Parathyroid adenoma (tissue), 2 donors: ENCODE measurements around the gene TPT1.
"Not testable (repeated sequence)": the region's sequence is repeated elsewhere in the genome, so short reads cannot be mapped to it uniquely, and the experiment has no call there.

ENCODE experiments used
- H2AFZ ChIP-seq: fragments of 300-600 bp; sonication (generic); one replicate; pipeline ENCODE4 v1.7.0; 2017; ENCODE audit warnings: antibody characterized with exemption, mild to moderate bottlenecking
- H3K27ac ChIP-seq: fragments of 300-600 bp; sonication (generic); one replicate; pipeline ENCODE4 v1.7.0; 2017
- H3K27me3 ChIP-seq: fragments of 300-600 bp; sonication (generic); one replicate; pipeline ENCODE4 v1.7.0; 2017; ENCODE audit warnings: low read length; ENCODE audit not compliant: control insufficient read depth, insufficient read depth
- H3K36me3 ChIP-seq: fragments of 300-600 bp; sonication (generic); one replicate; pipeline ENCODE4 v1.7.0; 2017; ENCODE audit warnings: low read length; ENCODE audit not compliant: control insufficient read depth, insufficient read depth
- H3K4me1 ChIP-seq: fragments of 300-600 bp; sonication (generic); one replicate; pipeline ENCODE4 v1.7.0; 2017; ENCODE audit warnings: control low read depth
- H3K4me2 ChIP-seq: fragments of 300-600 bp; sonication (generic); one replicate; pipeline ENCODE4 v1.7.0; 2017; ENCODE audit warnings: low read length
- H3K4me3 ChIP-seq: fragments of 300-600 bp; sonication (generic); one replicate; pipeline ENCODE4 v1.7.0; 2017; ENCODE audit warnings: low read depth, low read length
- H3K79me2 ChIP-seq: fragments of 300-600 bp; sonication (generic); one replicate; pipeline ENCODE4 v1.7.0; 2017; ENCODE audit warnings: control low read depth
- H3K9ac ChIP-seq: fragments of 300-600 bp; sonication (generic); one replicate; pipeline ENCODE4 v1.7.0; 2017; ENCODE audit warnings: mild to moderate bottlenecking
- H3K9me3 ChIP-seq: fragments of 300-600 bp; sonication (generic); one replicate; pipeline ENCODE4 v1.7.0; 2017; ENCODE audit warnings: low read length; ENCODE audit not compliant: control insufficient read depth
- CTCF ChIP-seq: fragments of 300-600 bp; sonication (generic); IDR thresholded peaks from one replicate; pipeline ENCODE4 v1.7.0; 2017; ENCODE audit warnings: antibody characterized with exemption, mild to moderate bottlenecking
- donor health status: primary hyperparathyroidism.

The TPT1 gene

GRCh38 chr13:45303026-45303425, 38.0 kb downstream of the TPT1 start:
- no peaks in the 10 kb centered on the region for H3K79me2 ChIP-seq
- no peak overlapping the region for H3K9ac ChIP-seq
- H3K4me1 ChIP-seq, result no peaks in the 10 kb centered on the region
- no peaks in the 10 kb centered on the region for H3K9me3 ChIP-seq
- H3K4me3 ChIP-seq, result no peak overlapping the region
- TF ChIP-seq CTCF, result no peak
- no peak overlapping the region for H3K4me2 ChIP-seq
- H3K27ac ChIP-seq, result no peak overlapping the region
- no peak overlapping the region for H2AFZ ChIP-seq
- H3K36me3 ChIP-seq, result no peaks in the 10 kb centered on the region
- H3K27me3 ChIP-seq, result no peaks in the 10 kb centered on the region

DNA sequence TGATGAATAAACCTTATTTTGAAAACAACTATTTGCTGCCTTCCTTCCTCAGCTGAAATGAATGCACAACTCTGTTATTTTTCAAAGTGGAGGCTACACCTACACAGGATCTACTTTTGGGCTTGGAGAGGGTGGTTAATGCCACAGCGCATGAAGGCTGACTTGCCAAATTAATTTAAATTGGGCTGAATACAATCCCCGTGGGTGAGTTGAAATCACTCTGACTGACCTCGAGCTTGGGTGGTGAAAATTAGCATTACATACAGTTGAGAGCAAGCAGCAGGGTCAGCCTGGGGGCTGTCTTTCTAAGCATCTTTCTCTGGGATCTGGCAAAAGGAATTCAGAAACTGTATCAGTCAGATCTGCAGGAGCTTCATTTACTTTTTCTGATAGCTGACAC, 38.5 kb downstream of the TPT1 start:
- H3K27ac ChIP-seq, result no peak overlapping the region
- no peaks in the 10 kb centered on the region for H3K79me2 ChIP-seq
- H3K4me1 ChIP-seq, result no peaks in the 10 kb centered on the region
- H3K36me3 ChIP-seq, result no peaks in the 10 kb centered on the region
- no peaks in the 10 kb centered on the region for H3K9me3 ChIP-seq
- no peak for TF ChIP-seq CTCF
- H3K4me3 ChIP-seq, result no peak overlapping the region
- H3K9ac ChIP-seq, result no peak overlapping the region
- H3K4me2 ChIP-seq, result no peak overlapping the region
- no peak overlapping the region for H2AFZ ChIP-seq
- H3K27me3 ChIP-seq, result no peaks in the 10 kb centered on the region

DNA sequence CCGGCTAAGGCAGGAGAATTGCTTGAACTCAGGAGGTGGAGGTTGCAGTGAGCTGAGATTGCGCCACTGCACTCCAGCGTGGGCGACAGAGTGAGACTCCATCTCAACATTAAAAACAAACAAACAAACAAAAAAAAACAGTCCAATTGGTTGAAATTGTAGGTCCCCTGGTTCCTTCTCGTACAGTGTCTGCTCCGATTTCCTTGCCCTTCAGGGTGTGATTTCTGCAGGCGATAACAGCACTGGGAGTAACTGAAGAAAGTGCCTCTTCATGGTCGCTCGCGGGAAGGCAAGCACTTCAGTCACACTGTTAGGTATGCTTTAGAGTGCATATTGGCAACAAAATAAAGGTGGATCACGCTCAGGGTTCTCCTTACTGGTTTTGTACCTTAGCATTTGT, 39.7 kb downstream of the TPT1 start:
- Histone ChIP-seq H3K4me2 (peak overlapping the region; percentile 43), H3K79me2 (no peaks in the 10 kb centered on the region), H3K27ac (no peak overlapping the region), H3K4me1 (no peaks in the 10 kb centered on the region), H3K27me3 (no peaks in the 10 kb centered on the region), H3K9ac (no peak overlapping the region), H3K9me3 (no peaks in the 10 kb centered on the region), H3K36me3 (no peaks in the 10 kb centered on the region), H2AFZ (peak overlapping the region; percentile 33), H3K4me3 (peak overlapping the region; percentile 9)
- no peak for TF ChIP-seq CTCF

DNA sequence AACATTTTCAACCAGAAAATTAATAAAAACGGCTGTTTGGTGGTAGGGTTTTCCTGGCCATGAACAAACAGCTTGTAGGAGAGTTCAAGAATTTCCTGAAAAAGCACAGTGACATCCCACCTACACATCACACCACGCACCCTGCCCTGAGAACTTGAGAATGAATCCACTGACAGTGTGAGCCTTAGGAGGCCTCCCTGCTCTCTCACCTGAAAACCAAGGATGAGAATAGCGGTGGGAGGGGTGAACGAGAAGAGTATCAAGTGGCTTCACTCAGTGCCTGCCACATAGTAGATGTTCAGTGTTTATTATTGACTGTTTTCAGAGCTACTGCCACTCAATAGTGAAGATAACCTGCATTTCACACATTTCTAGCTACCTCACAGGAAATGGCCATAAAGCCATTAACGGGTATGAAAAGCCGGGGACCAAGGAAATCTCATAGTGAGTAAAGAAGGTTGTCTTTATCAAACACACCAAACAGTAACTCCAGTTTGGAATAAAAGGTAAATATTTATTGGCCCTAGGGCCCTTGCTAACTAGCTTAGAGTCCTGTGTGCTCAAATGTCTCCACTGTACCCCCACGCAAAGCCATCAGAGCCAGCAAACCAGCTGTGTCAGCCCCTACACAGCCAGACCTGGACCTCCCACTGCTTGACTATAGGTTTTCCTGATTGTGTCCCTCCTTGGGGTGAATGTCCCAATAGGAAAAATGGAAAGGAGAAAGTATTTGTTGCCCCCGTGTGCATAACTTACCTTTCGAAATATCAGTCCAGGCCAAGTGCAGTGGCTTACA, 40.6 kb downstream of the TPT1 start:
- no peaks in the 10 kb centered on the region for H3K27me3 ChIP-seq
- no peaks in the 10 kb centered on the region for H3K9me3 ChIP-seq
- H3K4me3 ChIP-seq, result no peak overlapping the region
- no peak overlapping the region for H3K9ac ChIP-seq
- no peaks in the 10 kb centered on the region for H3K79me2 ChIP-seq
- H3K36me3 ChIP-seq, result no peaks in the 10 kb centered on the region
- H3K27ac ChIP-seq, result no peak overlapping the region
- no peaks in the 10 kb centered on the region for H3K4me1 ChIP-seq
- no peak overlapping the region for H2AFZ ChIP-seq
- H3K4me2 ChIP-seq, result no peak overlapping the region
- TF ChIP-seq CTCF, result no peak

- Histone ChIP-seq H3K9me3 (no peaks in the 10 kb centered on the region), H3K4me1 (no peaks in the 10 kb centered on the region), H2AFZ (no peak overlapping the region), H3K4me3 (no peak overlapping the region), H3K79me2 (no peaks in the 10 kb centered on the region), H3K27ac (no peak overlapping the region), H3K27me3 (no peaks in the 10 kb centered on the region), H3K9ac (no peak overlapping the region), H3K36me3 (no peaks in the 10 kb centered on the region), H3K4me2 (no peak overlapping the region)
- no peak for TF ChIP-seq CTCF
Measured at GRCh38 chr13:45299194-45299593, 41.8 kb downstream of the TPT1 start.

- not testable (repeated sequence) for H3K4me1 ChIP-seq, H3K4me2 ChIP-seq, H3K4me3 ChIP-seq, H3K36me3 ChIP-seq, H3K27ac ChIP-seq, H3K27me3 ChIP-seq, H3K79me2 ChIP-seq, H2AFZ ChIP-seq, H3K9me3 ChIP-seq, H3K9ac ChIP-seq
Measured at GRCh38 chr13:45298550-45298949, 42.4 kb downstream of the TPT1 start.
